Uterus (tissue), 4 donors: ENCODE measurements around the gene IL16. TPM values are rescaled to one million over a fixed set of nuclear protein-coding genes. Genes with fewer than 3 reads are reported as not detected.
"Not testable (repeated sequence)": the region's sequence is repeated elsewhere in the genome, so short reads cannot be mapped to it uniquely, and the experiment has no call there.

Source experiments
- DNase-seq, 2 donors: peaks; one replicate each; pipeline ENCODE4 v3.0.0-alpha.2; 2019 to 2020
- H3K27ac ChIP-seq, 2 donors: fragments of 200-600 bp; sonication (generic); 1 replicate in 1 of 2; 2 replicates in 1 of 2; pipeline ENCODE4 v1.5.1; 2016 to 2018
- H3K27me3 ChIP-seq, 2 donors: fragments of 200-600 bp; sonication (generic); one replicate each; pipeline ENCODE4 v1.5.1; 2018 to 2019; ENCODE audit warnings: control low read depth in 1 of 2
- H3K36me3 ChIP-seq, 2 donors: fragments of 200-600 bp; sonication (generic); one replicate each; pipeline ENCODE4 v1.5.1; 2019; ENCODE audit warnings: control low read depth in 1 of 2
- H3K4me1 ChIP-seq, 2 donors: fragments of 200-600 bp; sonication (generic); one replicate each; pipeline ENCODE4 v1.5.1; 2018 to 2019; ENCODE audit warnings: control low read depth in 1 of 2
- H3K4me3 ChIP-seq, 2 donors: fragments of 200-600 bp; sonication (generic); 1 replicate in 1 of 2; 2 replicates in 1 of 2; pipeline ENCODE4 v1.5.1; 2018 to 2019; ENCODE audit warnings: mild to moderate bottlenecking in 1 of 2
- H3K9me3 ChIP-seq, 2 donors: fragments of 200-600 bp; sonication (generic); one replicate each; pipeline ENCODE4 v1.5.1; 2019; ENCODE audit warnings: control low read depth in 1 of 2
- CTCF ChIP-seq, 4 experiments: fragments of 200-600 bp in 2 of 4; fragments of 450-650 bp in 2 of 4; sonication (generic) in 2 of 4; IDR thresholded peaks; one replicate each; pipeline ENCODE4 v1.5.1; 2016 to 2019; ENCODE audit warnings: antibody characterized with exemption in 4 of 4, mild to moderate bottlenecking in 2 of 4, moderate library complexity in 1 of 4
- POLR2A ChIP-seq, 2 donors: fragments of 450-650 bp; IDR thresholded peaks; one replicate each; pipeline ENCODE4 v1.6.1; 2016; ENCODE audit warnings: antibody characterized with exemption in 2 of 2, mild to moderate bottlenecking in 1 of 2, moderate library complexity in 1 of 2
- intact Hi-C: fragments of 100-400 bp; cut with DNase I; formaldehyde crosslinking; loops from one replicate; pipeline ENCODE4 v1.15.1; 2023; ENCODE audit warnings: low total_unique reads
- total RNA-seq, 4 donors: library from RNA; depleted of rRNA in 3 of 4; stranded (reverse); fragments of >200 nt in 3 of 4; gene quantifications; one replicate each; pipeline versions ENCODE4 v1.1.0 to v1.2.4, GENCODE V29; 2014 to 2023
- donor health status: DM: yes; HTN: yes; CAD: no.

Gene IL16
- total RNA-seq, 4 donors from 2014 or later = 16.6 to 69.2 (median 23.1) TPM

GRCh38 chr15:81206018-81206417 is 9.3 kb downstream of the IL16 start:
- H3K4me3 ChIP-seq = no peak overlapping the region
- TF ChIP-seq POLR2A (IDR thresholded peaks at IDR 0.05) (no peak), CTCF (IDR thresholded peaks at IDR 0.05) (no peak)
- intact Hi-C loops = no loop called here
- H3K27me3 ChIP-seq = no peaks in the 10 kb centered on the region
- H3K27ac ChIP-seq = no peak overlapping the region
- no peak for DNase-seq
- H3K36me3 ChIP-seq = no peaks in the 10 kb centered on the region
- peaks cover 0 to 5% of the 10 kb centered on the region in 2 donors for H3K9me3 ChIP-seq
- no peaks in the 10 kb centered on the region for H3K4me1 ChIP-seq

DNA sequence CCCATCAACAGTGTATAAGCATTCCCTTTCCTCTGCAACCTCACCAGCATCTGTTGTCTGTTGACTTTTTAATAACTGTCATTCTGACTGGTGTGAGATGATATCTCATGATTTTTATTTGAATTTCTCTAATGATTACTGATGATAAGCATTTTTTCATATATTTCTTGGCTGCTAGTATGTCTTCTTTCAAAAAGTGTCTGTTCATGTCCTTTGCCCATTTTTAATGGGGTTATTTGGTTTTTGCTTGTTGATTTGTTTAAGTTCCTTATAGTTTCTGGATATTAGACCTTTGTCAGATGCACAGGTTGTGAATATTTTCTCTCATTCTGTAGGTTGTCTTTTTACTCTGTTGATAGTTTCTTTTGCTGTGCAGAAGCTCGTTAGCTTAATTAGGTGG is 11.3 kb downstream of the IL16 start:
- H3K27ac ChIP-seq, DNase-seq, H3K4me3 ChIP-seq, intact Hi-C loops, H3K4me1 ChIP-seq, H3K27me3 ChIP-seq, H3K36me3 ChIP-seq: not testable (repeated sequence)
- peaks cover 0 to 11% of the 10 kb centered on the region in 2 donors for H3K9me3 ChIP-seq

GRCh38 chr15:81209635-81210034 is 13.0 kb downstream of the IL16 start:
- no peaks in the 10 kb centered on the region for H3K27me3 ChIP-seq
- TF ChIP-seq POLR2A (IDR thresholded peaks at IDR 0.05) = no peak
- no peak for TF ChIP-seq CTCF (IDR thresholded peaks at IDR 0.05)
- intact Hi-C loops = no loop called here

GRCh38 chr15:81211376-81211775 is 14.7 kb downstream of the IL16 start:
- no peaks in the 10 kb centered on the region for H3K36me3 ChIP-seq
- no peak overlapping the region for H3K4me3 ChIP-seq
- TF ChIP-seq POLR2A (IDR thresholded peaks at IDR 0.05) (no peak), CTCF (IDR thresholded peaks at IDR 0.05) (no peak)
- H3K9me3 ChIP-seq = peaks cover 0 to 32% of the 10 kb centered on the region in 2 donors
- H3K27ac ChIP-seq = no peak overlapping the region
- H3K27me3 ChIP-seq = no peaks in the 10 kb centered on the region
- intact Hi-C loops = no loop called here
- no peaks in the 10 kb centered on the region for H3K4me1 ChIP-seq
- DNase-seq = no peak

More at GRCh38 chr15:81209635-81210034, 13.0 kb downstream of the IL16 start:
- H3K4me3 ChIP-seq = no peak overlapping the region
- no peaks in the 10 kb centered on the region for H3K4me1 ChIP-seq
- DNase-seq = no peak
- H3K36me3 ChIP-seq = no peaks in the 10 kb centered on the region
- peaks cover 0 to 26% of the 10 kb centered on the region in 2 donors for H3K9me3 ChIP-seq
- H3K27ac ChIP-seq = no peak overlapping the region

GRCh38 chr15:81213982-81214381 is 17.3 kb downstream of the IL16 start:
- Histone ChIP-seq H3K27me3 (no peaks in the 10 kb centered on the region), H3K36me3 (no peaks in the 10 kb centered on the region), H3K9me3 (peaks cover 0 to 28% of the 10 kb centered on the region in 2 donors), H3K4me1 (no peaks in the 10 kb centered on the region), H3K4me3 (no peak overlapping the region), H3K27ac (no peak overlapping the region)
- DNase-seq = no peak
- intact Hi-C loops = no loop called here
- no peak for TF ChIP-seq POLR2A (IDR thresholded peaks at IDR 0.05)
- TF ChIP-seq CTCF (IDR thresholded peaks at IDR 0.05) = no peak

DNA sequence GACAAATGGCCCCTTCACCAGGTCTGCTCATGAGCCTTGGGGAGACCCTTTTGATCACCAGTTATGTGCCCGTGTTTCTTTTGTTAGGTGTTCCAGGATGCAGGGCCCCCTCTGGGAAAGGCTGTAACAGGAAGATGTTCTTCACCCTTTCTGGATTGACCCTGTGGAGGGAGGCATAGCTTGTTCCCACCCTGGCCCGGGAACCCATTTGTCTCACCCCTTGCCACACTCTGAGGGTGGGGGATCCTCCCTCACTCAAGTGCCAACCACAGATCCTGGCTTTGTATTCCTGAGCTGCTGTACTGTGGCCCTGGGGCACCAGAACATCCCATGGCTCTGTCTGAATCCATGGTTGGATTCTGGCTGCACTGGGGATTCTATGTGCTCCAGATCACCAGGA is 18.9 kb downstream of the IL16 start:
- no peaks in the 10 kb centered on the region for H3K36me3 ChIP-seq
- DNase-seq = no peak
- H3K4me1 ChIP-seq = no peaks in the 10 kb centered on the region
- H3K4me3 ChIP-seq = no peak overlapping the region
- intact Hi-C loops = no loop called here
- no peak overlapping the region for H3K27ac ChIP-seq
- H3K9me3 ChIP-seq = peaks cover 0 to 28% of the 10 kb centered on the region in 2 donors
- TF ChIP-seq POLR2A (IDR thresholded peaks at IDR 0.05) (no peak), CTCF (IDR thresholded peaks at IDR 0.05) (no peak)
- no peaks in the 10 kb centered on the region for H3K27me3 ChIP-seq
